ENCODE data around the gene NCCRP1.
A peak's percentile ranks its signal among the peaks of the same experiment; 100 is the strongest.

- TF ChIP-seq CTCF (IDR thresholded peaks at IDR 0.05) (no peak), POLR2AphosphoS5 (IDR thresholded peaks at IDR 0.05; ENCODE audit: low read depth, low read length) (no peak), TCF7L2 (IDR thresholded peaks at IDR 0.05; ENCODE audit: low read depth, low read length) (no peak), REST (IDR thresholded peaks at IDR 0.05; ENCODE audit: insufficient read depth in 1 of 2, low read depth in 2 of 2, low read length in 1 of 2) (peak in 1 of 2 experiments; percentile 55; a peak in 1 of 4 replicates), SIN3A (IDR thresholded peaks at IDR 0.05; ENCODE audit: borderline replicate concordance, insufficient read depth, low read depth, low read length) (no peak)
Observed at GRCh38 chr19:39193803-39194202, 3.0 kb upstream of the NCCRP1 start.

Data from Panc1 (cell line).